T-helper 22 cell (primary cell): ENCODE data around the gene DCBLD2.

Source experiments
- DNase-seq: peaks from one replicate; pipeline ENCODE4 v3.0.0-alpha.2; 2020; ENCODE audit warnings: low read depth

Gene DCBLD2

DNA sequence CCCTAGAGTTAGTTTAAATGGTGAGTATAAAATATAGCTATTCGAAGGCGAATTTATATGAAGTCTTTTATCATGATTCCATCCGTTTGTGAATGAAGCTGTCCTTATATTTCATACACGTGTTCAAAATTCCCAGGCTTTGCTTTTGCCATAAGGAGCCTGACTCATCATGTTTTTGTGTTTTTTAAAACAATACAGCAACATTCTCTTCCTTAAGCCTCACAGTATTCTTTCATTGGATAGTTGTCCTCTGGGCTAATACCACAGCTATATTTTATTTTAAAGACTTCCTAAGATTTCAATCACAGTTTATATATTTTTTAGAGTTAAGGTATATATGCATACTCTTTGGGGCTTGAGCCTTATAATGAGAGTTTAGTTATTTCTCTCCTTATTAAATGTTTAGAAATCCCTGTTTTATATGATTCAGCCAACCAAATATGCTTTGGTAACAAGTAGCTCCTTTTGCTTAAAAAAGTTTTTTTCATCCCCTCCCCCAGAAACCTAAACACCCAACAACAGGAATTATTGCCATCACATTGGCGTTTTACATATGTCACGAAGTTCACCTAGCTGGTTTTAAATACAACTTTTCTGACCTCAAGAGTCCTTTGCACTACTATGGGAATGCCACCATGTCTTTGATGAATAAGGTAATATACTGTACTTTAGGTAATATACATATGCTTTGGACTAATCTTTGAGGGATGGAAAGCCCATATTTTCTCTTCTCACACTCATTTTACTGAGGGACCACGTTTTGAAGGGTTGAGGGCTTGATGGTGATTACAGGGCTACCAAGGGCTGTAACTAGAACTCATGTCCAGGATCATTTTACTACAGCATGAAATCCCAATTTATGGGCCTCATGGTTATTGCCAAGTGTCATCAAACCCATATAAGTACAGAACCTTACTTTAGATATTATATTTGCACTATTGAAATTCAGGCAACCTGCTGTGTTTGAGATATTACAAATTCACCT lies 109.9 kb downstream of the DCBLD2 start:
- no peak for DNase-seq

DNA sequence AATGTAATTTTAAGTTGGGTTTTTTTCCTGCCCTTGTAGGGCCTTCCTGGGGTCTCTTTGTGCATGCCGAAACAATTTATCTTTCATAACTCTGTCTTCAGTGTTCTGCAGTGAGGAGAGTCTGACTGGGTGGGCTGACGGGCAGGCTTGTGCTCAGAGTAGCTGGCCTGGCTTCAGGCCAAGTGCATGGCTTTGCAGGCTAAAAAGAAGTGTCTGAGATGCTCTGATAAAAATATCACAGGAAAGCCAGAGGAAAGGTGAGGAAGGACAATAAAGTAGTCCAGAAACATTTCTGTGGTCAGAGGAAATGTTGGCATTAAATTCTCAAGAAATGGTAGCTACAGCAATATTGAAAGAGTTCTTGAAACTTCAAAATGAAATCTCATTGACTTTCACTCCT lies 112.8 kb downstream of the DCBLD2 start:
- no peak for DNase-seq

GRCh38 chr3:98787181-98787580 lies 114.3 kb downstream of the DCBLD2 start:
- DNase-seq, result no peak

DNA sequence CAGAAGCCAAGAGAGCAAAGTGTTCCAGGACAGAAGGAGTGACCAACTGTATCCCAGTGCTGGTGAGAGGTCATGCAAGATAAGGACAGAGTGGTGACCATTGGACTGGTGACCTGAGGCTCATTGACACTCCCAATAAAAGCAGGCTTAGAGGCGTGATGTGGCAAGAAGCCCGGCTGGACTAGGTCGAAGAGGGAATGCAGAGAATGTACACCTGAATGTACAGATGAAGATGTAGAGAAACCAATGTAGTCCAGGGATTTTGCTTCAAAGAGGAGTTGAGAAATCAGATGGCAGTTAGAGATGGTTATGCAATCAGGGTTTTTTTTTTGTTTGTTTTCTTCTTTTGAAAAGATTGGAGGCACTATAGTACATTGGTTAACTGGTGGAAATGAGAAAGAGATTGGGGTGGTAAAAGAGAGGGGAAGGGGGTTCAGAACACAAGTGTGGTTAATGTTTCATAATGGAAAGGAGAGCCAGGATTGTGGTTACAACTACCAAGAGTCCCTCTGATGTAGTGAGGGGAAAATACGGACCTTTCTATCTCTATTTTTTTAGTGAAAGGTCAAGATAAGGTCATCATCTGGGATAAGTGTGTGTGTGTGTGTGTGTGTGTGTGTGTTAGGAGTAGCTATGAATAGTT lies 115.0 kb downstream of the DCBLD2 start:
- DNase-seq, result no peak

- DNase-seq, result no peak
Measured at GRCh38 chr3:98784666-98785600, 116.6 kb downstream of the DCBLD2 start.

DNA sequence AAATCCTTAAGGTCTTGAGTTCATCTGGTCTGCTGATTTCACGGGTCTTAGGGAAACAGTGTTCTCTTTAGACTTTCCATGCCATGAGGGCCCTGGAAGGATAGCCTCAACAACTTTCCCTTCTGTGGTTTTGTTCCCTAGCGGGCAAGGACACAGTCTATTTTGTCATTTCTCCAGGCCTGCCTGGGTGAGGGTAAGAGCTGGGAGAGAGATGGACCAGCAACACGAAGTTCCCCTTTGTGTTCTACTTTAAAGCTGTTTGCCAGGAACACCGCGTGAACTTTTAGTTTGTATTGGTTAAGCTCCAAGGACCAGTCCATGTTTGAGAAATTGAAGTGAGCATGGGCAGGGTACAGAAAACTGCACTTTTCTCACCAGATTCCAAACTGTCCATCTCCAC lies 117.5 kb downstream of the DCBLD2 start:
- no peak for DNase-seq

GRCh38 chr3:98782824-98783500 lies 118.5 kb downstream of the DCBLD2 start:
- DNase-seq, result no peak

- DNase-seq, result no peak
Measured at GRCh38 chr3:98780343-98780742, 121.2 kb downstream of the DCBLD2 start.

DNA sequence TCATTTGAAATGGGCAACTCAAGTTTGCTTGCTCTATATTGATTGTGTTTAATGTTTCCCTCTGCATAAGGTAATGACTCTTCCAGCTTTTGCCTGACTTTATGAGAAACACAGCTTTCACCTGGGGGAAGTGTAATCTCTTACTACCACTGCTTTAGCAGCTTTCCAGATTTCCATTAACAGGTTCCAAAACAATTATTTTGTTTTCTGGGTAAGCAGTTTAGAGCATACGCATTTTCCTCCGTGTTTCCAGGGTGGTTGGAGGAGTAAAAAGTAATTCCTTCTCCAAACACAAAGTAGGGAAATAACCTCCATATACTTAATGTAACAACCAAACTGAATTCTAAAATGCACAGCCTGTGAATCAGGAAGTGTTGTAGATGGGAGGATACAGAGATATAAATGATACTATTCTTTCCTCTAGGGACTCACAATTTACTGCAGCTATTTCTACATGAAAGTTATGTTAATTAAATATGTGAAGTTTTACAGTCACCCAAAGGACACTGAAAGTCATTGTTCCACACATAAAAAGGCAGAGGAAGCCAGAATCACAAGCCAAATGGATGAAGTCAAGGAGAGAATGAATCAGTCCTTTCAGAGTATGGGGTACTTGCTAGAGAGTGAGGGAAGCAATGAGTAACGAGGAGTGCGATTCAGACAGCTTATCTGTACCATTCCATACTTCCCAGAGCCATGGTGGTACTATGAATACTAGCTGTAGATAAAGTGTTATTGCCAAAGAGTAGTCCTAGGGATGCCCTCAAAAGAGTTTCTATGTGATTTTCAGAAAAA lies 121.8 kb downstream of the DCBLD2 start:
- no peak for DNase-seq

- DNase-seq, result no peak
Measured at GRCh38 chr3:98778852-98779413, 122.6 kb downstream of the DCBLD2 start.

GRCh38 chr3:98778383-98778782 lies 123.1 kb downstream of the DCBLD2 start:
- no peak for DNase-seq

- DNase-seq, result no peak
Measured at GRCh38 chr3:98777801-98778220, 123.7 kb downstream of the DCBLD2 start.

GRCh38 chr3:98777286-98777685 lies 124.2 kb downstream of the DCBLD2 start:
- DNase-seq, result no peak

DNA sequence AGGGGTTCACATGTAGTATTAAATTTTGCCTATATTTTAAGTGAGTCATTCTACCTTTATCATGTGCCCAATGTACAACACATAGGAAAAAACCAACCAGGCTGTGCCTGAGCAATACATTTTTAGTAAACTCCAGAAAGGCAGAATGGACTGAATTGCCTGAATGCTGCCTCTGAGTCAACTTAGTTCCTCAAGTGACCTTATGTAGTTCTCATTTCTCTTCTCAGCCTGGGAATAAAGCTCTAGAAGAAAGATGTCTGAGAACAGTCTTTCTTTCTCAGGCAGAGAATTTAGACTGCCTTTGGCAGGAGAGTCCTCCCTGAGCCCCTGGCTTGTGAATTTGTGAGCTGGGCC lies 125.4 kb downstream of the DCBLD2 start:
- DNase-seq, result no peak

GRCh38 chr3:98775459-98776139 lies 125.9 kb downstream of the DCBLD2 start:
- DNase-seq, result no peak

DNA sequence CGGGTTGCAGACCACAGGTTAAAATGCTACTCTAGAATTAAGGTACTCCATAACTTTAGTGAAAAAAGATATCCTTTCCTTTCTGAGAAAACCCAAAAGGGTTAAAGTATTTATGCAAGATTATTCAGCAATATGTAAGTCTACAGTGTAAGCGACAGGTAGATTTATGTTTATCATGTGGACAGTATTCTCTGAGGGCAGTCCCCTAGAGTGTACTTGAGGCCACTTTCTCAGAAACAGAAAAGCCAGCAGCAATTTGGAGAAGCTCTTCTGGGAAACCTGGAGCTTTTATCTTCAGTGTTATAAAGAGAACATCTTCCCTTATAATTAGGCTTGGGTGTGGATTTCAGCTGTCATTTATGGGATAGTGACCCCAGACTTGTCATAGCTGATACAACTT lies 129.5 kb downstream of the DCBLD2 start:
- DNase-seq, result no peak

DNA sequence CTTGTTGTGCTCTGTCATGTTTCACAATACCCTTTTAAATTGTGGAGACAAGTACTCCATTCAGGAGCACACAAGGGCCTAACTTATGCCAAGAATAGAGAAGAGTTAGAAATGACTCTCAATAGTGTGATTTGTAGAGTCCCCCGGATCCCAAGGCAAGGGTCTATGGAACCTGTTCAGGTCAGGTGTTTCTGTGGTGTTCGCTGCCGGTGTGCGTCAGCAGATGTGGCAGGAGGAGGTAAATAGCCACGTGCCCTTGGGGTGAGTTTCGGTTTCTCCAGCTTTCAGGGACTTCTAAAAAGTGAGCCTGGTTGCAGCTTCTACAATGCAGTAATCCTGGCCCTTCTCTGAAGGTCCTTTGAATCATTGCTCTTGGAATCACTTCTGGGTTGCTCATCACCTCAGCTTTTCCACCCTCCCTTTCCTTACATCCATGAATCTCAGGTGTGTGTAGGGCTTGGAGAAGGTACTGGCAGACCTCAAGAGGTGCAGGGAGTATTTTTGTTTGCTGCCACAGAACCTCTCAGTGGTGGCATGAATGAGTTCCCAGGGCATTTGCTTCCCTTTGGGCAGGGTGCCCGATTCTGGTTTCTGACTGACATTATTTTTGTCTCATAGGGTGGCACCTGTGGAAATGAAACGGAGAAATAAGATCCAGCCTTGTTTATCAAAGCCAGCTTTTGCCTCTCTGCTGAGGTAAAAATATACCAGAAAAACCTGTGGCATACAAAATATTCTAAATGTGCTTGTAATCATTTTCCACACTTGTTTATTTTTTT lies 131.0 kb downstream of the DCBLD2 start:
- DNase-seq, result no peak

GRCh38 chr3:98769448-98769847 lies 132.0 kb downstream of the DCBLD2 start:
- DNase-seq, result no peak

- no peak for DNase-seq
Measured at GRCh38 chr3:98768961-98769360, 132.5 kb downstream of the DCBLD2 start.
